CD4-positive, alpha-beta T cell treated with Interleukin-17A for 1 hour (primary cell): ENCODE measurements around the gene MAP3K4.

ENCODE experiments used
- DNase-seq: peaks from one replicate; pipeline ENCODE4 v3.0.0-alpha.2; 2020

MAP3K4 gene

GRCh38 chr6:161130967-161131766 lies 139.6 kb downstream of the MAP3K4 start:
- no peak for DNase-seq

- no peak for DNase-seq
Observed at GRCh38 chr6:161132384-161132783, 140.8 kb downstream of the MAP3K4 start.

GRCh38 chr6:161133963-161134362 lies 142.4 kb downstream of the MAP3K4 start:
- DNase-seq: no peak

GRCh38 chr6:161134550-161135298 lies 143.2 kb downstream of the MAP3K4 start:
- DNase-seq: no peak

GRCh38 chr6:161135695-161136591 lies 144.4 kb downstream of the MAP3K4 start:
- no peak for DNase-seq

- no peak for DNase-seq
Observed at GRCh38 chr6:161136655-161137054, 145.1 kb downstream of the MAP3K4 start.

GRCh38 chr6:161137320-161137719 lies 145.8 kb downstream of the MAP3K4 start:
- DNase-seq: no peak

- no peak for DNase-seq
Observed at GRCh38 chr6:161137839-161138542, 146.4 kb downstream of the MAP3K4 start.

- DNase-seq: no peak
Observed at GRCh38 chr6:161138543-161139303, 147.2 kb downstream of the MAP3K4 start.

GRCh38 chr6:161139304-161139765 lies 147.8 kb downstream of the MAP3K4 start:
- no peak for DNase-seq

GRCh38 chr6:161139766-161140553 lies 148.4 kb downstream of the MAP3K4 start:
- no peak for DNase-seq

GRCh38 chr6:161140554-161140875 lies 148.9 kb downstream of the MAP3K4 start:
- no peak for DNase-seq

GRCh38 chr6:161141173-161141572 lies 149.6 kb downstream of the MAP3K4 start:
- no peak for DNase-seq

GRCh38 chr6:161142957-161143296 lies 151.4 kb downstream of the MAP3K4 start:
- DNase-seq: no peak

GRCh38 chr6:161143663-161144430 lies 152.3 kb downstream of the MAP3K4 start:
- DNase-seq: no peak

GRCh38 chr6:161150136-161150535 lies 158.6 kb downstream of the MAP3K4 start:
- no peak for DNase-seq

GRCh38 chr6:161150566-161150965 lies 159.0 kb downstream of the MAP3K4 start:
- DNase-seq: no peak

- DNase-seq: no peak
Observed at GRCh38 chr6:161151059-161151645, 159.6 kb downstream of the MAP3K4 start.

- DNase-seq: no peak
Observed at GRCh38 chr6:161151660-161152526, 160.3 kb downstream of the MAP3K4 start.
